GM10248 (cell line): Measurements from ENCODE around the gene ASB8.

Source experiments
- CTCF ChIA-PET: fragments of 300-600 bp; sonication (Branson Sonifier 250); formaldehyde crosslinking; extraction: SDS; loops from one replicate; lab custom pipeline; 2021; ENCODE audit warnings: antibody characterized with exemption; lab: Yijun Ruan, JAX
- POLR2A ChIA-PET: fragments of 350-650 bp; sonication (Branson Sonifier 250); formaldehyde crosslinking; extraction: SDS; loops from one replicate; lab custom pipeline; 2020; ENCODE audit warnings: antibody characterized with exemption; lab: Yijun Ruan, JAX
- DNase-seq: peaks from one replicate; pipeline ENCODE4 v3.0.0; 2012; ENCODE audit errors: extremely low spot score
- TF ChIP-seq, protein P1 (sequence below): IDR thresholded peaks from 2 replicates; pipeline ENCODE4 v1.5.1; 2012; ENCODE audit warnings: mild to moderate bottlenecking, low read depth; ENCODE audit errors: extremely low read depth, missing control alignments, control extremely low read depth

ASB8 gene

DNA sequence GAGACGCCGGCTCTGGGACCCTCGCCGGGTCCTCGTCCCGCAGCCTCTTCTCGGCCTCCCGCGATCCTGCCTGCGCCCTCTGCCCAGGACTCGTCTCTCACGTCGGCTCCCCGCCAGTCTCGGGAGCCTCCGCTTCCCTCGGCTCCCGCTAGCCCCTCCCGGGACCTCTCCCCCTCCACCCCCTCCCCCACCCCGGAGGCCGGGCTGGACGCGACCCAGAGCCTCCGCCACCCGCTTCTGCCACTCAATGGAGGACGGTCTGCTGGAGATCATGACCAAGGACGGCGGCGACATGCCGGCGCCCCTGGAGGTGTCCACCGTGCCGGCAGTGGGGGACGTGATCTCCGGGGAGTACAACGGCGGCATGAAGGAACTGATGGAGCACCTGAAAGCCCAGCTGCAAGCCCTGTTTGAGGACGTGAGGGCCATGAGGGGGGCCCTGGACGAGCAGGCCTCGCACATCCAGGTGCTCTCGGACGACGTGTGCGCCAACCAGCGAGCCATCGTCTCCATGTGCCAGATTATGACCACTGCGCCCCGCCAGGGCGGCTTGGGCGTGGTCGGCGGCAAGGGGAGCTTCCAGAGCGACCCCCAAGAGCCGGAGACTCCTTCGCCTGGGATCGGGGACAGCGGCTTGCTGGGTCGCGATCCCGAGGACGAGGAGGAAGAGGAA is 26.7 kb upstream of the ASB8 start:
- TF ChIP-seq, protein P1, sequence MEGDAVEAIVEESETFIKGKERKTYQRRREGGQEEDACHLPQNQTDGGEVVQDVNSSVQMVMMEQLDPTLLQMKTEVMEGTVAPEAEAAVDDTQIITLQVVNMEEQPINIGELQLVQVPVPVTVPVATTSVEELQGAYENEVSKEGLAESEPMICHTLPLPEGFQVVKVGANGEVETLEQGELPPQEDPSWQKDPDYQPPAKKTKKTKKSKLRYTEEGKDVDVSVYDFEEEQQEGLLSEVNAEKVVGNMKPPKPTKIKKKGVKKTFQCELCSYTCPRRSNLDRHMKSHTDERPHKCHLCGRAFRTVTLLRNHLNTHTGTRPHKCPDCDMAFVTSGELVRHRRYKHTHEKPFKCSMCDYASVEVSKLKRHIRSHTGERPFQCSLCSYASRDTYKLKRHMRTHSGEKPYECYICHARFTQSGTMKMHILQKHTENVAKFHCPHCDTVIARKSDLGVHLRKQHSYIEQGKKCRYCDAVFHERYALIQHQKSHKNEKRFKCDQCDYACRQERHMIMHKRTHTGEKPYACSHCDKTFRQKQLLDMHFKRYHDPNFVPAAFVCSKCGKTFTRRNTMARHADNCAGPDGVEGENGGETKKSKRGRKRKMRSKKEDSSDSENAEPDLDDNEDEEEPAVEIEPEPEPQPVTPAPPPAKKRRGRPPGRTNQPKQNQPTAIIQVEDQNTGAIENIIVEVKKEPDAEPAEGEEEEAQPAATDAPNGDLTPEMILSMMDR: no peak
- DNase-seq: no peak
- ChIA-PET POLR2A (no interaction called here), CTCF (interaction anchor here (1.3 to 4.7 kb wide), 5 partner anchors 11 to 434 kb away, joined by 3 to 15 read pairs (median 9); no protein-coding TSS in a partner anchor)

DNA sequence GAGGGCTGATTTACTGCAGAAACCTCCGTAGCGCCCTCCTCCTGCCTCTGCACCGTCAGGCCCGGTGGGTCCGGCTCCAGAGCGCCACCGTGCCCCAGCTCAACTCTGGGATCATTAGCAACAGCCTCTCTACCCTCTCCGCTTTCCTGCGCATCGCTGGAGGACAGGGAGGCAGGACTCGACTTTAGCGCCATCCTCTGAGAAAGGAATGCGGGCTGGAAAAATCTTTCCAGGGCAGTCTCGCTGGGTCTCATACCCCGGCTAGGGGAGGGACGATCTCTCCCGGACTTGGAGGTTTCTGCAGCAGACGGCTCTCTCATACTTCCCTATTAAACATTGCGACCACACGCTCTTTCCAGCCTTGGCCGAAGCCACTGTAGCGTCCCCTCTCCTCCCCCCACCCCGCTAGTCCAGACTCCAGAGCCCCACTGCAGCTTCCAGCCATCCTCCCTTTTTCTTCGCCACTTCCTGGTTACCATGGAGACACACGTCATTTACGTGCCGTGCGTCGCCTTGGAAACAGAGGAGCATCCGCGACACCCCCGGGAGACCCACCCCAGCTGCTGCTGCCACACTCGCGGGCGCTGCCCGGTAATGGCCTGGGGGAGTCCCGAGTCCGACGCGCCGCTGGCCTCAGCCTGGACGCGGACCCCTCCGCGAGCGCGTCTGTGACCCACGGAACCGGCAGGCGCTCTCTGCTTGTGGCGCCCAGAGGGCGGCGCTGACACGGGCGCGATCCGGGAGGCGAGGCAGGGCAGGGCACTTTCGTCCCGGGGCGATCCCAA is 26.0 kb upstream of the ASB8 start, which contains the start of gene CCDC184:
Gene CCDC184, plus strand, starts transcription at position 554 of the 785 bp plus-strand sequence. CDS start 479 bp downstream, outside the sequence.
- DNase-seq: peak; percentile 82
- TF ChIP-seq, protein P1: peak; percentile 33
- CTCF ChIA-PET: interaction anchor here (0.7 to 1.9 kb wide), 7 partner anchors 12 to 435 kb away, joined by 3 to 12 read pairs (median 4); no protein-coding TSS in a partner anchor
- POLR2A ChIA-PET: no interaction called here

DNA sequence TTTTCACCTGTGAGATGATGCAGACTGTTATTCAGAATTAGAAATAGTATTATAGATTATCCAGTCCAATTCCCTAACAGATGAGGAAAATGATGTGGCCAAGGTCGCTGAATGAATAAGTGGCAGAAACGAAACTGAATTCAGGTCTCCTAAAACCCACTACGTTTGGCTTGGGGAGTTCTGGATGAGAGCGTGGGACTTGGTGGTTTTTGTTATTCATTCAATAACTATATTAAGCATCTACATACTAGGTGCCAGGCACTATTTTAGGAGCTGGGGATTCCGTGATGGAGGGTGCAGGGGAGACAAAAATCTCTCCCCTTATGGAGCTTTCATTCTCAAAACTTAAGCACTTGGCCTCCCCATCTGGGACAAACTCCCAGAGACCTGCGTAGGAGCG is 25.3 kb upstream of the ASB8 start:
- TF ChIP-seq, protein P1: no peak
- POLR2A ChIA-PET: no interaction called here
- DNase-seq: no peak
- CTCF ChIA-PET: interaction anchor here (0.7 to 1.9 kb wide), 7 partner anchors 12 to 436 kb away, joined by 3 to 12 read pairs (median 4); no protein-coding TSS in a partner anchor

DNA sequence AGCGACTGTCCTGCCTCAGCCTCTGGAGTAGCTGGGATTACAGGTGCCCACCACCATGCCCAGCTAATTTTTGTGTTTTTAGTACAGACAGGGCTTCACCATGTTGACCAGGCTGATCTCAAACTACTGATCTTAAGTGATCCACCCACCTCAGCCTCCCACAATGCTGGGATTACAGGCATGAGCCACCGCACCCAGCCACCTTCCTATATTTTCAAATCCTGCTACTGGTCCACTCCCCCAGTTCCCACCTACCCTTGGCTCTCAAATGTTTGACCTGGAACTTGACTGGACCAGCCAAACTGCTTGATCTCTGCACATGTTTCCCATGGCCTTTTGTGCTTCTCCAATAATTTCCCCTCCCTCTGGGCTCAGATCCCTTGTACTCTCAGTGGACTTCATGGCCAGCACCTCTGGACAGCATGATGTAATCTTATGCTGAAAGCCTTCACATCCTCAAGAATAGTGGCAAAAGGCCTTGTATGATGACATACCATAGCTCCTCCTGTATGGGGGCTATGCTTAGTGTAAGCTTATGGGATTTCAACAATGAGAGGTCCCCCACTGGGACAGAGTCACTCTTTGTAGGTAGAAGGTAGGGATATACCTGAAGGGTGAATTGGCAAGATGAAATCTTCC is 23.7 kb upstream of the ASB8 start:
- POLR2A ChIA-PET: no interaction called here
- no peak for DNase-seq
- CTCF ChIA-PET: interaction anchor here (0.8 to 3.2 kb wide), 4 partner anchors 10 to 23 kb away, joined by 3 to 14 read pairs (median 4); no protein-coding TSS in a partner anchor
- TF ChIP-seq, protein P1: no peak

DNA sequence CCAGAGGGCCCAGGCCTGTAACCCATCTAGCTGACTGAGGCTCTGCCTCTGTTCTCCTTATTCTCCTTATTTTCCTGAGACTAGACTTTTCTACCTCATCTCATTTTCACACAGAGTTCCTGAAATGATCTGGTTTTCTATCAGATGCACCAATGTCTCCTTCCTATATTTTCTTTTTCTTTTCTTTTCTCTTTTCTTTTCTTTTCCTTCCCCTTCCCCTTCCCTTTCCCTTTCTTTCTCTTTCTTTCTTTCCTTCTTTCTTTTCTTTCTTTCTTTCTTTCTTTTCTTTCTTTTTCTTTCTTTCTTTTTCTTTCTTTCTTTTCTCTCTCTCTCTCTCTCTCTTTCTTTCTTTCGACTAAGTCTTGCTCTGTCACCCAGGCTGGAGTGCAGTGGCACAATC is 23.1 kb upstream of the ASB8 start:
- POLR2A ChIA-PET: no interaction called here
- CTCF ChIA-PET: interaction anchor here (1.0 to 4.0 kb wide), 4 partner anchors 9 to 438 kb away, joined by 3 to 26 read pairs (median 10); no protein-coding TSS in a partner anchor
- TF ChIP-seq, protein P1: no peak
- no peak for DNase-seq

DNA sequence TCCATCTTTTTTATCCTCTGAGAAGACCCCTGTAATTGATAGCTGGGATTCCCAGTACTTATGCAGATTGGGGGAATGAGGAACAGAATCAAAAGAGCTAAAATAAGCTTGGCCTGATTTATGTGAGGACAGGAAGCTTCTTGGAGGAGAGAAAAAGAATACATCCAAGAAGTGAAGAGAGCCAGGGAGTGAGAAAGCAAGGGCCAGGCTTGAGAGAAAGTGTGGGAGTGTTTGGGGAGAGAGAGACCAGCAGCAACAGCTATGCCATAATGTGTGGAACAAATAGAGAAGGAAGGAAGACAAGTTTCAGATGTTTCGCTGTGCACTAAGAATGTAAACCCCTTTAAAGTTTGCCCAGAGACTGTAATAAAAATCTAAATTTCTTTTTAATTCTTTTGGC is 22.2 kb upstream of the ASB8 start:
- TF ChIP-seq, protein P1: no peak
- POLR2A ChIA-PET: no interaction called here
- CTCF ChIA-PET: interaction anchor here (1.0 to 4.0 kb wide), 5 partner anchors 8 to 439 kb away, joined by 3 to 26 read pairs (median 5); no protein-coding TSS in a partner anchor
- no peak for DNase-seq
